Right renal cortex interstitium (tissue), 3 donors: ENCODE measurements around the gene SNX13. TPM values are rescaled to one million over a fixed set of nuclear protein-coding genes. Genes with fewer than 3 reads are reported as not detected.
A peak's percentile ranks its signal among the peaks of the same experiment; 100 is the strongest.
"Not testable (repeated sequence)": the region's sequence is repeated elsewhere in the genome, so short reads cannot be mapped to it uniquely, and the experiment has no call there.

Source experiments
- DNase-seq, 3 donors: peaks; one replicate each; pipeline ENCODE4 v3.0.0-alpha.2; 2013; ENCODE audit warnings: low read depth in 3 of 3, low spot score in 2 of 3
- polyA plus RNA-seq, 3 donors: library from polyadenylated mRNA; unstranded; fragments of 120-200 nt; gene quantifications; one replicate each; pipeline ENCODE4 v1.2.1, GENCODE V29; 2013; ENCODE audit not compliant: insufficient read length in 3 of 3

SNX13 gene
- polyA plus RNA-seq, 3 donors: 43.4 to 55.5 (median 51.1) TPM

GRCh38 chr7:17852361-17852760 lies 87.9 kb downstream of the SNX13 start:
- no peak for DNase-seq

- no peak for DNase-seq
Observed at GRCh38 chr7:17849504-17849903, 90.8 kb downstream of the SNX13 start.

- no peak for DNase-seq
Observed at GRCh38 chr7:17848516-17848915, 91.8 kb downstream of the SNX13 start.

DNA sequence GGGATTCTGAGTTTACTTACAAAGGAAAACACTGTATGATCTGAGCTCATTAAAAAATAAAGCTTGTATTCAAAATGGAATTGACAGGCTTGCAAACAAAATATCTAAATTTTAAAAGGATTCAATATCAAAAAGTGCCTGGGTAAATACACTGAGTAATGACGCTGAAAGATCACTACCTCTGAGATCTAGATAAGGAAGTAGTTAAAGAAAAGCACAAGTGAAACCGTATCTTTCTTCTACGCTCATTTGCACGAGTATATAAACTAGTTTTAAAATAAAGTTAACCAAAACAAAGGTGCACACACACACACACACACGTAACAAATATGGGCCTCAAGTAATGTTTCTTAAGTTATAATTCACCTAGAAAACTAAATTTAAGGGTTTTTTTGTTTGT lies 93.4 kb downstream of the SNX13 start:
- no peak for DNase-seq

GRCh38 chr7:17845197-17845547 lies 95.1 kb downstream of the SNX13 start:
- no peak for DNase-seq

DNA sequence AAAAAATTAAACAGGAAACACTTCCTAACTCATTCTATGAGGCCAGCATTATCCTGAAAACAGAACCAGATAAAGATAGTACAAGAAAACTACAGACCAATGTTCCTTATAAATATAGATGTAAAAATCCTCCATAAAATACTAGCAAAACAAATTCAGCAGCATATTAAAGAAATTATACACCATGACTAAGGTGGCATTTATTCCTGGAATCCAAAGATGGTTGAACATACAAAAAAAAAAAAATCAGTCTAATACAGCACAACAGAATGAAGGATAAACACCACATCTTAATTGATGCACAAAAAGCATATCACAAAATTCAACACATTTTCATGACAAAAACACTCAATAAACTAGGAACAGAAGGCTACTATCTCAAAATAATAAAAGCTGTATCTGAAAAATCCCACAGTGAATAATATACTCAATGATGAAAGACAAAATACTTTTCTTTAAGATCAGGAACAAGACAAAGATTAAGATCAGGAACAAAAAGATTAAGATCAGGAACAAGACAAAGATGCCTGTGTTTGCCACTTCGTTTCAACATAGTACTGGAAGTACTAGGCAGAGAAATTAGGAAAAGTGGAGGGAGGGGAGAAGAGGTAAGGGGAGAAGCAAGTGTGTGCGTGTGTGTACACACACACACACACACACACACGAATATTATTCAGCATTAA lies 95.6 kb downstream of the SNX13 start:
- no peak for DNase-seq

DNA sequence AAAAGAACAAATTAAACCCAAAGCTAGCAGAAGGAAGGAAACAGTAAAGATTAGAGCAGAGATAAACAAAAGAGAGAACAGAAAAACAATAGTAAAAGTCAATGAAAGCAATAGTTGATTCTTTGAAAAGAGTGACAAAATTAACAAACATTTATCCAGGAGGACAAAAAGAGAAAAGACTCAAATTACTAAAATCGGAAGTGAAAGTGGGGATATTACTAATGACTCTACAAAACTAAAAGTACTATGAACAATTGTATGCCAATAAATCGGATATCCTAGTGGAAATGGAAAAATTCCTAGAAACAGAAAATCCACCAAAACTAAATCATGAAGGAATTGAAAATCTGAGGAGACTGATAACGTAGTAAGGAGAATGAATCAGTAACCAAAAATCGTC lies 96.3 kb downstream of the SNX13 start:
- DNase-seq: no peak

GRCh38 chr7:17843041-17843440 lies 97.3 kb downstream of the SNX13 start:
- DNase-seq: no peak

- DNase-seq: no peak
Observed at GRCh38 chr7:17832820-17833355, 107.4 kb downstream of the SNX13 start.

DNA sequence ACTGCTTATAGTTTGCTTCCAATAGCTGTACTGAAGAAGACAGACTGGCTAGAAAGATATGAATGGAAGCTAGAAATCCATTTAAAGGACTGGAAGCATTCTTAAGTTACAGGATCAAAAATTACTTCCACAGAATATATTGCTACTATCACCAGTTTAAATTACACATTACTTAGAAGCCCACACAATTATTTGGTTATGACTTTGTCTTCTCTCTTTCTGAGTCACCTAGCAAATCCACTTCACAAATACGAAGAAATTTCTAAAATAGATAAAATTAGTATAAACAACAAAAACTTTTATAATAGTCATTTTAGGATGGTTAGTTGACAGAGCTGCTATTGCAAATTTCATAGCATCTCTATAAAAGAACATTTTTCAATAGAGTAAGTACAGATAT lies 108.1 kb downstream of the SNX13 start:
- DNase-seq: no peak

GRCh38 chr7:17830206-17830605 lies 110.1 kb downstream of the SNX13 start:
- DNase-seq: no peak

DNA sequence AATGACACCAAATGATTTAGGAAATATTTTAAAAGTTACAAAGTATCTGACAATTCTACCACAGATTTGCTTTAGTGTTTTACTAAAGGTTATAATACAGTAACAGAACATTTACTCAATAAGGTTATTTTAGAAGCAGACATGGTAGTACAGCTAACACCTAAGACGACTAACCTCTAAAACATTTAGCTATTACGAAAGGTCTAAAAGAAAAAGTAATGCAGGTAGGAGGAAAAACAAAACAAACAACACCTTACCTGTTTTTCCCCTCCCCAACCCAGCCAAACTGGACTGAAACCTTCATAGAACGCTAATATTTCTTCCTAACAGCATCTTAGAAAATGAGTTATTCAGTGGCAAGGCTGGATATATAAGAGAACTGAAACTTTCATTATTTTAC lies 111.3 kb downstream of the SNX13 start:
- no peak for DNase-seq

- peak in 1 of 3 donors; percentile 13 for DNase-seq
Observed at GRCh38 chr7:17822547-17823173, 117.6 kb downstream of the SNX13 start.

- no peak for DNase-seq
Observed at GRCh38 chr7:17816903-17817302, 123.4 kb downstream of the SNX13 start.

- DNase-seq: no peak
Observed at GRCh38 chr7:17815318-17815717, 125.0 kb downstream of the SNX13 start.

DNA sequence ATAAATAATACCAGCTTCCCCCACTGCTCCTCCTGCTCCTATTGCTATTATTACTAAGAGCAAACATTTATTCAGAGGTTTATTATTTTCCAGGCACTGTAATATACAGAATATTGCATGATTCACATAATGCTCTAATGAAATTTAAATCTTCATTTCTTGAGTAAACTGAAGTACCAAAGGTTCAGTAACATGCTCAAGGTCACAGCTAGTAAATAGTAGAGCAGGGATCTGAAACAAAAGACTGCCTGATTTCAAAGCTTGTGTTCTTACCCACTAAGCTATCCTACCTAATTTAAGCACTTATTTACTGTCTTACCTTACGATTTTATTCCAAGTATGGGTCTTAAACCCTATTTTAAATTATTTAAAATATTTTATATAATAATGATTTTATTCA lies 126.2 kb downstream of the SNX13 start:
- DNase-seq: no peak

DNA sequence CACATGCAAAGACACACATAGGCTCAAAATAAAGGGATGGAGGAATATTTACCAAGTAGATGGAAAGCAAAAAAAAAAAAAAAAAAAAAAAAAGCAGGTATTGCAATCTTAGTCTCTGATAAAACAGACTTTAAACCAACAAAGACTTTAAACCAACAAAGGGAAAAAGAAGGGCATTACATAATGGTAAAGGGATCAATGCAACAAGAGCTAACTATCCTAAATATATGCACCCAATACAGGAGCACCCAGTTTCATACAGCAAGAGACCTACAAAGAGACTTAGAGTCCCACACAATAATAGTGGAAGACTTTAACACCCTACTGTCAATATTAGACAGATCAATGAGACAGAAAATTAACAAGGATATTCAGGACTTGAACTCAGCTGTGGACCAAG lies 131.1 kb downstream of the SNX13 start:
- DNase-seq: not testable (repeated sequence)

DNA sequence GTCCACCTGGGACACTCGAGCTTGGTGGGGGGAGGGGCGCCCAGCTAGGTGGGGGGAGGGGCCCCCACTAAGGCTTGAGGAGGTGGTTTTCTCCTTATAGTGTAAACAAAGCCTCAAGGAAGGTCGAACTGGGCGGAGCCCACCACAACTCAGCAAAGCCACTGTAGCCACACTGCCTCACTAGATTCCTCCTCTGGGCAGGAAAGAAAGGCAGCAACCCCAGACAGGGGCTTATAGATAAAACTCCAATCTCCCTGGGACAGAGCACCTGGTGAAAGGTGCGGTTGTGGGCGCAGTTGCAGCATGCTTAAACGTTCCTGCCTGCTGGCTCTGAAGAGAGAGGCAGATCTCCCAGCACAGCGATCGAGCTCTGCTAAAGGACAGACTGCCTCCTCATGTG lies 133.1 kb downstream of the SNX13 start:
- no peak for DNase-seq

GRCh38 chr7:17806631-17807030 lies 133.7 kb downstream of the SNX13 start:
- no peak for DNase-seq

GRCh38 chr7:17802056-17802455 lies 138.2 kb downstream of the SNX13 start:
- DNase-seq: no peak

DNA sequence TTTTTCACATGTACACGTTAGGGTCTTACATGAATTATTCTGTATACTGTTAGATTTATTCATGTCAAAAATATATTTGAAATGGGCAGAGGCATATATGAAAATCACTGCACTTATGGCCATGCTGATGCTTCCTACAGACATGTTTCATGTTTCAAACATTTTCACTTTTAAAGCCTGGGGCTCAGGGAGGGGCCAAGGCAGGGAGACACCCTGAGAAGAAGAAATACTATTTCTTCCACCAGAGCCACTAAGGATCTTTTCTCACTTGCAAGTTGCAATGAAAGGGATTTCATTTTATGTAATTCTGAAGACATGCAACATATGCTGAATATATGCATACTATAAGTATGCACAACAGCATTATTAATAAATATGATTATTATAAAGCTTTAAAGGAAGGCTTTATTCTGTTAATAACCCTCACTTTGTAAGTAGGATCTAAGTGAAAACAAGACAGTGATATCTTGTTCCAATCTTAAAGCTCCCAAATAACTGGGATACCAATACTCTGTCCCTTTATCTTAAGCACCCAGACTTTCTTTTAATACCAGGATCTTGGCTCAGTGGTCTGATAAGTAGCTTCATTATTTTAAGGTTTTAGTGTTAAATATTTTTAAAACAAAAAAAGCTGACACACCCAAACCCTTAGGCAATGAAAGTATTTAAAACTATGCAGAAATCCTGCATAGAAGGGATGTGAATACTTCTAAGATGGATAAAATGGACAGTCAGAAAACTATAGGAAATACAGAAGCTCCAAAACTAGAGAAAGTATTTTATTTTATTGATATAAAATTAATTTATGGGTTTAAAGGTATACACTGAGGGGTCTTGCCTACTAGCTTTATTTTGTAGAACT lies 148.0 kb downstream of the SNX13 start:
- DNase-seq: no peak

- no peak for DNase-seq
Observed at GRCh38 chr7:17787257-17787656, 153.0 kb downstream of the SNX13 start.
